H1 (cell line): ENCODE data around the gene GPR68. TPM values are rescaled to one million over a fixed set of nuclear protein-coding genes. Genes with fewer than 3 reads are reported as not detected.

Source experiments
- SIX5 ChIP-seq: IDR thresholded peaks from 2 replicates; pipeline ENCODE4 v1.6.1; 2011; ENCODE audit warnings: mild to moderate bottlenecking, low read depth, low read length
- ZNF274 ChIP-seq: IDR thresholded peaks from 2 replicates; pipeline ENCODE4 v1.7.0; 2012; ENCODE audit warnings: low read length, borderline replicate concordance; ENCODE audit errors: extremely low read depth
- polyA plus RNA-seq, 7 experiments: library from polyadenylated mRNA; depleted of rRNA in 3 of 7; stranded (reverse) in 5 of 7; unstranded in 2 of 7; fragments of >200 nt in 5 of 7; fragments of 200-250 nt in 2 of 7; gene quantifications; 1 replicate in 5 of 7; 2 replicates in 1 of 7; 4 replicates in 1 of 7; pipeline versions ENCODE4 v1.2.1 to v1.2.3, GENCODE V29; 2011 to 2013; ENCODE audit warnings: missing spikeins in 2 of 7, mixed read lengths in 2 of 7
- total RNA-seq: library from RNA; stranded (reverse); fragmentation: NEBNext Ultra II Directional; extraction: Animal tissue kit (Norgen Biotek cat#: 25700); gene quantifications from 2 replicates; pipeline ENCODE4 v1.2.1, GENCODE V29; 2021

The GPR68 gene
- total and polyA plus RNA-seq, 2 of the 8 experiments (the other 6 are each of a cell fraction or from before 2014, with no cell fraction given) = 0.22 to 0.76 TPM

- no peak for TF ChIP-seq ZNF274
- TF ChIP-seq SIX5 = no peak
Measured at GRCh38 chr14:91269076-91269991, 24.8 kb upstream of the GPR68 start (continued).
